NCI-H510A treated with DMSO at 0.1 percent for 48 hours (cell line): ENCODE data around the gene APBB2.
"Not testable (repeated sequence)": the region's sequence is repeated elsewhere in the genome, so short reads cannot be mapped to it uniquely, and the experiment has no call there.

Experiments used
- DNase-seq: peaks from one replicate; lab custom pipeline; 2025; lab: John Stamatoyannopoulos, UW

Gene APBB2

GRCh38 chr4:40938337-40938736 is 276.0 kb downstream of the APBB2 start:
- no peak for DNase-seq

GRCh38 chr4:40937140-40937725 is 277.1 kb downstream of the APBB2 start:
- no peak for DNase-seq

GRCh38 chr4:40934676-40935075 is 279.7 kb downstream of the APBB2 start:
- DNase-seq, result no peak

GRCh38 chr4:40933272-40934053 is 280.9 kb downstream of the APBB2 start:
- no peak for DNase-seq

- DNase-seq, result no peak
Measured at GRCh38 chr4:40931841-40932240, 282.5 kb downstream of the APBB2 start.

- DNase-seq, result no peak
Measured at GRCh38 chr4:40931238-40931637, 283.1 kb downstream of the APBB2 start.

GRCh38 chr4:40927074-40927473 is 287.3 kb downstream of the APBB2 start:
- no peak for DNase-seq

GRCh38 chr4:40924793-40925117 is 289.6 kb downstream of the APBB2 start:
- no peak for DNase-seq

GRCh38 chr4:40924096-40924792 is 290.1 kb downstream of the APBB2 start:
- DNase-seq, result peak; percentile 26

GRCh38 chr4:40923316-40924095 is 290.8 kb downstream of the APBB2 start:
- DNase-seq, result no peak

GRCh38 chr4:40919976-40920375 is 294.4 kb downstream of the APBB2 start:
- DNase-seq, result not testable (repeated sequence)

- no peak for DNase-seq
Measured at GRCh38 chr4:40918330-40918729, 296.0 kb downstream of the APBB2 start.

- DNase-seq, result no peak
Measured at GRCh38 chr4:40916880-40917279, 297.5 kb downstream of the APBB2 start.

GRCh38 chr4:40916218-40916555 is 298.2 kb downstream of the APBB2 start:
- DNase-seq, result no peak

- no peak for DNase-seq
Measured at GRCh38 chr4:40915318-40916217, 298.8 kb downstream of the APBB2 start.

GRCh38 chr4:40912460-40913184 is 301.7 kb downstream of the APBB2 start:
- DNase-seq, result no peak

- no peak for DNase-seq
Measured at GRCh38 chr4:40910706-40911105, 303.6 kb downstream of the APBB2 start.

GRCh38 chr4:40909363-40909876 is 304.9 kb downstream of the APBB2 start:
- DNase-seq, result peak; percentile 56

GRCh38 chr4:40908702-40909362 is 305.5 kb downstream of the APBB2 start:
- DNase-seq, result peak; percentile 82

- DNase-seq, result peak; percentile 48
Measured at GRCh38 chr4:40908297-40908696, 306.0 kb downstream of the APBB2 start.
